Neuronal stem cell (in vitro differentiated cells): ENCODE results near the gene PRDM2.

Source experiments
- DNase-seq: peaks from one replicate; pipeline ENCODE4 v3.0.0-alpha.2; 2013; ENCODE audit warnings: low spot score
- H2AFZ ChIP-seq: one replicate; pipeline ENCODE4 v1.6.1; 2013; ENCODE audit warnings: mild to moderate bottlenecking, low read length, inconsistent platforms
- H2AK5ac ChIP-seq: 2 replicates; pipeline ENCODE4 v1.6.1; 2013; ENCODE audit warnings: low read depth, mild to moderate bottlenecking, inconsistent platforms, low read length, moderate library complexity, mixed read lengths
- H2BK120ac ChIP-seq: 2 replicates; pipeline ENCODE4 v1.6.1; 2013; ENCODE audit warnings: low read depth, mild to moderate bottlenecking, inconsistent platforms, low read length, moderate library complexity, mixed read lengths
- H2BK12ac ChIP-seq: one replicate; pipeline ENCODE4 v1.6.1; 2013; ENCODE audit warnings: low read length, inconsistent platforms
- H2BK15ac ChIP-seq: 2 replicates; pipeline ENCODE4 v1.6.1; 2013; ENCODE audit warnings: mild to moderate bottlenecking, low read length, inconsistent platforms, mixed read lengths
- H2BK5ac ChIP-seq: one replicate; pipeline ENCODE4 v1.6.1; 2013; ENCODE audit warnings: inconsistent platforms, mild to moderate bottlenecking, low read length, moderate library complexity
- H3K14ac ChIP-seq: one replicate; pipeline ENCODE4 v1.6.1; 2013; ENCODE audit warnings: low read length, inconsistent platforms
- H3K18ac ChIP-seq: 2 replicates; pipeline ENCODE4 v1.6.1; 2013; ENCODE audit warnings: low read length, inconsistent platforms
- H3K23ac ChIP-seq: 2 replicates; pipeline ENCODE4 v1.6.1; 2013; ENCODE audit warnings: low read depth, mild to moderate bottlenecking, mixed read lengths, low read length, inconsistent platforms; ENCODE audit not compliant: poor library complexity
- H3K27ac ChIP-seq: replicated peaks from 3 replicates; pipeline ENCODE4 v1.5.1; 2013; ENCODE audit warnings: low read length, inconsistent platforms
- H3K27me3 ChIP-seq, 3 experiments: 2 replicates each; pipeline ENCODE4 v1.6.1; 2013; ENCODE audit warnings: low read length in 3 of 3, mild to moderate bottlenecking in 2 of 3, inconsistent platforms in 1 of 3, low read depth in 1 of 3, mixed read lengths in 1 of 3, moderate library complexity in 1 of 3; ENCODE audit not compliant: control insufficient read depth in 3 of 3, insufficient read depth in 3 of 3
- H3K36me3 ChIP-seq, 2 donors: replicated peaks in 1 of 2; 2 replicates each; pipeline ENCODE4 v1.6.1; 2013; ENCODE audit warnings: low read length in 2 of 2; ENCODE audit not compliant: control insufficient read depth in 2 of 2, insufficient read depth in 2 of 2
- H3K4ac ChIP-seq: 2 replicates; pipeline ENCODE4 v1.6.1; 2013; ENCODE audit warnings: inconsistent platforms, mild to moderate bottlenecking, low read length, moderate library complexity
- H3K4me1 ChIP-seq, 2 donors: 1 replicate in 1 of 2; 2 replicates in 1 of 2; pipeline ENCODE4 v1.6.1; 2013; ENCODE audit warnings: low read length in 2 of 2, low read depth in 1 of 2; ENCODE audit not compliant: control insufficient read depth in 2 of 2, insufficient read depth in 1 of 2
- H3K4me2 ChIP-seq: one replicate; pipeline ENCODE4 v1.6.1; 2013; ENCODE audit warnings: mild to moderate bottlenecking, low read length, inconsistent platforms; ENCODE audit not compliant: insufficient read depth, poor library complexity, severe bottlenecking
- H3K4me3 ChIP-seq, 2 donors: 2 replicates each; pipeline ENCODE4 v1.5.1; 2013; ENCODE audit warnings: low read length in 2 of 2, mild to moderate bottlenecking in 2 of 2, inconsistent platforms in 1 of 2, moderate library complexity in 1 of 2
- H3K79me1 ChIP-seq: one replicate; pipeline ENCODE4 v1.6.1; 2013; ENCODE audit warnings: low read depth, mild to moderate bottlenecking, inconsistent platforms, low read length, moderate library complexity
- H3K9ac ChIP-seq: one replicate; pipeline ENCODE4 v1.6.1; 2013; ENCODE audit warnings: mild to moderate bottlenecking, low read depth, low read length, inconsistent platforms; ENCODE audit not compliant: poor library complexity
- H3K9me3 ChIP-seq, 2 donors: replicated peaks in 1 of 2; 2 replicates each; pipeline versions ENCODE3 to v1.6.1; 2013; ENCODE audit warnings: low read length in 2 of 2, mild to moderate bottlenecking in 2 of 2, inconsistent platforms in 1 of 2, low read depth in 1 of 2, mixed read lengths in 1 of 2, moderate library complexity in 1 of 2; ENCODE audit not compliant: control insufficient read depth in 2 of 2, insufficient read depth in 1 of 2
- H4K8ac ChIP-seq: one replicate; pipeline ENCODE4 v1.6.1; 2013; ENCODE audit warnings: low read depth, mild to moderate bottlenecking, inconsistent platforms, low read length, moderate library complexity
- H4K91ac ChIP-seq: one replicate; pipeline ENCODE4 v1.6.1; 2013; ENCODE audit warnings: low read length, low read depth, mild to moderate bottlenecking, inconsistent platforms; ENCODE audit not compliant: poor library complexity
- WGBS, 2 donors: extraction: QIAGEN DNeasy Blood & Tissue Kit; methylation state at CpG; one replicate each; pipeline ENCODE4 v1.1.7; 2013; ENCODE audit warnings: missing lambda C conversion rate in 2 of 2, mixed read lengths in 1 of 2; ENCODE audit not compliant: insufficient read length in 2 of 2, insufficient replicate concordance in 1 of 2; ENCODE audit errors: extremely low coverage in 2 of 2; 5-methylcytosine and 5-hydroxymethylcytosine counted together

PRDM2 gene

GRCh38 chr1:13756557-13757315 lies 56.7 kb downstream of the PRDM2 start:
- Histone ChIP-seq H3K27me3 (no peaks in the 10 kb centered on the region), H2BK120ac (no peak overlapping the region), H2BK15ac (no peak overlapping the region), H3K27ac (no peak overlapping the region), H3K9ac (no peak overlapping the region), H3K36me3 (peaks cover 1 to 36% of the 10 kb centered on the region in 2 donors), H3K4me2 (no peak overlapping the region), H4K91ac (no peak overlapping the region), H2BK5ac (no peak overlapping the region), H2AFZ (no peak overlapping the region), H3K79me1 (no peaks in the 10 kb centered on the region), H4K8ac (no peak overlapping the region), H3K4ac (no peak overlapping the region), H3K4me1 (peaks cover 4 to 6% of the 10 kb centered on the region in 2 donors), H2BK12ac (no peak overlapping the region), H2AK5ac (no peak overlapping the region), H3K14ac (no peak overlapping the region), H3K9me3 (no peaks in the 10 kb centered on the region), H3K4me3 (no peak overlapping the region), H3K23ac (no peak overlapping the region), H3K18ac (no peak overlapping the region)
- no CpG with 5 or more reads among the region's 4 CpGs for WGBS, 2 donors
- DNase-seq = no peak

- Histone ChIP-seq H2BK120ac (no peak overlapping the region), H3K4ac (no peak overlapping the region), H2BK12ac (no peak overlapping the region), H3K9ac (no peak overlapping the region), H2AK5ac (no peak overlapping the region), H3K4me2 (no peak overlapping the region), H3K36me3 (peaks cover 1 to 33% of the 10 kb centered on the region in 2 donors), H3K27me3 (no peaks in the 10 kb centered on the region), H2BK5ac (no peak overlapping the region), H2AFZ (no peak overlapping the region), H3K4me3 (no peak overlapping the region), H3K79me1 (no peaks in the 10 kb centered on the region), H3K27ac (no peak overlapping the region), H3K18ac (no peak overlapping the region), H3K4me1 (peaks cover 2 to 14% of the 10 kb centered on the region in 2 donors), H4K91ac (no peak overlapping the region), H4K8ac (no peak overlapping the region), H3K14ac (no peak overlapping the region), H2BK15ac (no peak overlapping the region), H3K23ac (no peak overlapping the region), H3K9me3 (no peaks in the 10 kb centered on the region)
- WGBS, 2 donors = no CpG with 5 or more reads among the region's 2 CpGs
- DNase-seq = no peak
These were observed 57.7 kb downstream of the PRDM2 start for GRCh38 chr1:13757693-13758092.

GRCh38 chr1:13759072-13759471 lies 59.1 kb downstream of the PRDM2 start:
- Histone ChIP-seq H2AFZ (no peak overlapping the region), H2BK12ac (no peak overlapping the region), H3K27me3 (no peaks in the 10 kb centered on the region), H4K8ac (no peak overlapping the region), H3K36me3 (peaks cover 0 to 19% of the 10 kb centered on the region in 2 donors), H3K18ac (no peak overlapping the region), H2BK120ac (no peak overlapping the region), H3K27ac (no peak overlapping the region), H3K4ac (no peak overlapping the region), H3K9ac (no peak overlapping the region), H3K14ac (no peak overlapping the region), H3K79me1 (no peaks in the 10 kb centered on the region), H3K9me3 (no peaks in the 10 kb centered on the region), H3K4me3 (no peak overlapping the region), H2AK5ac (no peak overlapping the region), H2BK15ac (no peak overlapping the region), H4K91ac (no peak overlapping the region), H3K4me1 (peaks cover 4 to 19% of the 10 kb centered on the region in 2 donors), H3K4me2 (no peak overlapping the region), H2BK5ac (no peak overlapping the region), H3K23ac (no peak overlapping the region)
- DNase-seq = no peak
- no CpG with 5 or more reads among the region's 4 CpGs for WGBS, 2 donors

GRCh38 chr1:13760340-13760739 lies 60.4 kb downstream of the PRDM2 start:
- Histone ChIP-seq H2BK12ac (no peak overlapping the region), H3K36me3 (peaks cover 0 to 9% of the 10 kb centered on the region in 2 donors), H3K14ac (no peak overlapping the region), H3K23ac (no peak overlapping the region), H3K27ac (no peak overlapping the region), H3K4ac (no peak overlapping the region), H3K9ac (no peak overlapping the region), H2BK15ac (no peak overlapping the region), H3K27me3 (no peaks in the 10 kb centered on the region), H3K4me1 (peaks cover 15 to 19% of the 10 kb centered on the region in 2 donors), H3K9me3 (no peaks in the 10 kb centered on the region), H2BK120ac (no peak overlapping the region), H3K79me1 (no peaks in the 10 kb centered on the region), H2BK5ac (no peak overlapping the region), H3K4me2 (no peak overlapping the region), H3K4me3 (no peak overlapping the region), H3K18ac (no peak overlapping the region), H4K91ac (no peak overlapping the region), H4K8ac (no peak overlapping the region), H2AK5ac (no peak overlapping the region), H2AFZ (no peak overlapping the region)
- DNase-seq = no peak
- no CpG with 5 or more reads among the region's 2 CpGs for WGBS, 2 donors
